HL-60 (cell line): ENCODE data around the gene CHMP1A.

Experiments used
- GABPA ChIP-seq: IDR thresholded peaks from 2 replicates; pipeline ENCODE4 v1.6.1; 2012; ENCODE audit warnings: low read depth
- POLR2AphosphoS5 ChIP-seq: IDR thresholded peaks from 2 replicates; pipeline ENCODE4 v1.6.1; 2012; ENCODE audit warnings: low read depth
- TF ChIP-seq, protein P1 (sequence below): IDR thresholded peaks from one replicate; pipeline ENCODE4 v1.5.1; 2011; ENCODE audit warnings: low read length, control low read depth, inconsistent platforms; ENCODE audit not compliant: insufficient read depth
- TF ChIP-seq, protein P2 (sequence below): IDR thresholded peaks from 2 replicates; pipeline ENCODE4 v1.6.1; 2012; ENCODE audit warnings: low read depth; ENCODE audit not compliant: insufficient replicate concordance

DNA sequence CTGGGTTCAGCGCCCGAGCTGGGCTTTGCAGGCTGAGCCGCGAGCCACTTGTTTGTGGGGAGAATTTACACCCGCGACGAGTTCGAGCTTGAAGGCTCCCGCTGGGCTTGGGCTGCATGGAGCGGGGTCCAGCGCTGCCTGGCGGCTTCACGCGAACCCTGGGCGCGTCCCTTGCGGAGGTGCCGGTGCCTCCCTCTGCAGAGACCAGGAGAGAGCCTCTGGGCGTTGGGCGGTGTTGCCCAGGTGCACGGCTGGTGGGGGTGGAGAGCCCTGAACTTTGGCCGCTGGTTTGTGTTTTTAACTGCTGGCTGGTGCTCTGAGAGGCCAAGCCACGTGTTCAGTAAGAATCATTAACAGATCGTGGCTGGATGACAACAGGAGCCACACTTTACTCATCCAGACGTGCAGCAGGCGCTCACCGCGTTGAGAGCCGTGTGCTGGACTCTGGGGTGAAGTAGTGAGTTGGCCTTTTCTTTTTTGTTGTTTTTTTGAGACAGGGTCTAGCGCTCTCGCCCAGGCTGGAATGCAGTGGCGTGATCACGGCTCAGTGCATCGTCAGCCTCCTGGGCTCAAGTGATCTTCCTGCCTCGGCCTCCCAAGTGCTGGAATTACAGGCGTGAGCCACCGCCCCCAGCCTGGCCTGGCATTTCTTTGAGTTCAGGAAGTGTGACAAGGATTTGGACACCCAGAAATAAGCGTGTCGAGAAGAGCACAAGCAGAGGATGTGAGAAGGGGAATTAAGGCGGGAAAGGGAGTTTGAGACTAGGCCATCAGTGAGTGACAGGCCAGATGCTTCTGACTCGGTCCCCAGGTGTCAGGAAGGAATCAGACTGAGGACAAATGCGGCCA, 29.8 kb upstream of the CHMP1A start:
- TF ChIP-seq, protein P1, sequence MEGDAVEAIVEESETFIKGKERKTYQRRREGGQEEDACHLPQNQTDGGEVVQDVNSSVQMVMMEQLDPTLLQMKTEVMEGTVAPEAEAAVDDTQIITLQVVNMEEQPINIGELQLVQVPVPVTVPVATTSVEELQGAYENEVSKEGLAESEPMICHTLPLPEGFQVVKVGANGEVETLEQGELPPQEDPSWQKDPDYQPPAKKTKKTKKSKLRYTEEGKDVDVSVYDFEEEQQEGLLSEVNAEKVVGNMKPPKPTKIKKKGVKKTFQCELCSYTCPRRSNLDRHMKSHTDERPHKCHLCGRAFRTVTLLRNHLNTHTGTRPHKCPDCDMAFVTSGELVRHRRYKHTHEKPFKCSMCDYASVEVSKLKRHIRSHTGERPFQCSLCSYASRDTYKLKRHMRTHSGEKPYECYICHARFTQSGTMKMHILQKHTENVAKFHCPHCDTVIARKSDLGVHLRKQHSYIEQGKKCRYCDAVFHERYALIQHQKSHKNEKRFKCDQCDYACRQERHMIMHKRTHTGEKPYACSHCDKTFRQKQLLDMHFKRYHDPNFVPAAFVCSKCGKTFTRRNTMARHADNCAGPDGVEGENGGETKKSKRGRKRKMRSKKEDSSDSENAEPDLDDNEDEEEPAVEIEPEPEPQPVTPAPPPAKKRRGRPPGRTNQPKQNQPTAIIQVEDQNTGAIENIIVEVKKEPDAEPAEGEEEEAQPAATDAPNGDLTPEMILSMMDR, result no peak
- TF ChIP-seq POLR2AphosphoS5 (no peak), GABPA (no peak)
- TF ChIP-seq, protein P2, sequence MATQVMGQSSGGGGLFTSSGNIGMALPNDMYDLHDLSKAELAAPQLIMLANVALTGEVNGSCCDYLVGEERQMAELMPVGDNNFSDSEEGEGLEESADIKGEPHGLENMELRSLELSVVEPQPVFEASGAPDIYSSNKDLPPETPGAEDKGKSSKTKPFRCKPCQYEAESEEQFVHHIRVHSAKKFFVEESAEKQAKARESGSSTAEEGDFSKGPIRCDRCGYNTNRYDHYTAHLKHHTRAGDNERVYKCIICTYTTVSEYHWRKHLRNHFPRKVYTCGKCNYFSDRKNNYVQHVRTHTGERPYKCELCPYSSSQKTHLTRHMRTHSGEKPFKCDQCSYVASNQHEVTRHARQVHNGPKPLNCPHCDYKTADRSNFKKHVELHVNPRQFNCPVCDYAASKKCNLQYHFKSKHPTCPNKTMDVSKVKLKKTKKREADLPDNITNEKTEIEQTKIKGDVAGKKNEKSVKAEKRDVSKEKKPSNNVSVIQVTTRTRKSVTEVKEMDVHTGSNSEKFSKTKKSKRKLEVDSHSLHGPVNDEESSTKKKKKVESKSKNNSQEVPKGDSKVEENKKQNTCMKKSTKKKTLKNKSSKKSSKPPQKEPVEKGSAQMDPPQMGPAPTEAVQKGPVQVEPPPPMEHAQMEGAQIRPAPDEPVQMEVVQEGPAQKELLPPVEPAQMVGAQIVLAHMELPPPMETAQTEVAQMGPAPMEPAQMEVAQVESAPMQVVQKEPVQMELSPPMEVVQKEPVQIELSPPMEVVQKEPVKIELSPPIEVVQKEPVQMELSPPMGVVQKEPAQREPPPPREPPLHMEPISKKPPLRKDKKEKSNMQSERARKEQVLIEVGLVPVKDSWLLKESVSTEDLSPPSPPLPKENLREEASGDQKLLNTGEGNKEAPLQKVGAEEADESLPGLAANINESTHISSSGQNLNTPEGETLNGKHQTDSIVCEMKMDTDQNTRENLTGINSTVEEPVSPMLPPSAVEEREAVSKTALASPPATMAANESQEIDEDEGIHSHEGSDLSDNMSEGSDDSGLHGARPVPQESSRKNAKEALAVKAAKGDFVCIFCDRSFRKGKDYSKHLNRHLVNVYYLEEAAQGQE, result no peak
